GM12875 (cell line): Measurements from ENCODE around the gene SLC38A10.

Experiments used
- H3K4me3 ChIP-seq: one replicate; pipeline ENCODE4 v1.5.1; 2011; ENCODE audit warnings: low read depth, low read length, control low read depth
- CTCF ChIP-seq: IDR thresholded peaks from 2 replicates; pipeline ENCODE4 v1.5.1; 2011; ENCODE audit warnings: low read depth, mild to moderate bottlenecking, control low read depth, inconsistent platforms, low read length, moderate library complexity, borderline replicate concordance; ENCODE audit not compliant: insufficient read depth

SLC38A10 gene

GRCh38 chr17:81334391-81334901, 39.3 kb upstream of the SLC38A10 start:
- no peak overlapping the region for H3K4me3 ChIP-seq
- no peak for TF ChIP-seq CTCF

GRCh38 chr17:81333616-81334368, 38.7 kb upstream of the SLC38A10 start:
- no peak overlapping the region for H3K4me3 ChIP-seq
- no peak for TF ChIP-seq CTCF

GRCh38 chr17:81332914-81333528, 37.9 kb upstream of the SLC38A10 start:
- no peak for TF ChIP-seq CTCF
- no peak overlapping the region for H3K4me3 ChIP-seq

GRCh38 chr17:81332118-81332834, 37.2 kb upstream of the SLC38A10 start:
- H3K4me3 ChIP-seq = no peak overlapping the region
- no peak for TF ChIP-seq CTCF

GRCh38 chr17:81331527-81332043, 36.5 kb upstream of the SLC38A10 start:
- no peak overlapping the region for H3K4me3 ChIP-seq
- TF ChIP-seq CTCF = no peak

GRCh38 chr17:81330884-81331245, 35.8 kb upstream of the SLC38A10 start:
- H3K4me3 ChIP-seq = no peak overlapping the region

More at GRCh38 chr17:81330884-81331245, 35.8 kb upstream of the SLC38A10 start:
- no peak for TF ChIP-seq CTCF
